ENCODE results near the gene SARNP.
"Not testable (repeated sequence)": the region's sequence is repeated elsewhere in the genome, so short reads cannot be mapped to it uniquely, and the experiment has no call there.

SARNP gene

GRCh38 chr12:55845361-55845760, 27.8 kb upstream of the SARNP start:
- H3K27ac Mint-ChIP-seq: no peak overlapping the region
- H3K36me3 Mint-ChIP-seq (ENCODE audit: low read depth): no peaks in the 10 kb centered on the region
- no peak overlapping the region for H3K4me3 Mint-ChIP-seq
- peaks cover 5% of the 10 kb centered on the region for H3K4me1 Mint-ChIP-seq (ENCODE audit: low read depth)
- peaks cover 10% of the 10 kb centered on the region for H3K27me3 Mint-ChIP-seq (ENCODE audit: low read depth)
- H3K9me3 Mint-ChIP-seq: no peaks in the 10 kb centered on the region

- no peak overlapping the region for H3K4me3 Mint-ChIP-seq
- H3K4me1 Mint-ChIP-seq (ENCODE audit: low read depth): peaks cover 5% of the 10 kb centered on the region
- no peaks in the 10 kb centered on the region for H3K36me3 Mint-ChIP-seq (ENCODE audit: low read depth)
- peaks cover 8% of the 10 kb centered on the region for H3K27me3 Mint-ChIP-seq (ENCODE audit: low read depth)
- no peaks in the 10 kb centered on the region for H3K9me3 Mint-ChIP-seq
- H3K27ac Mint-ChIP-seq: no peak overlapping the region
Measured at GRCh38 chr12:55844961-55845360, 27.4 kb upstream of the SARNP start.

- peaks cover 4% of the 10 kb centered on the region for H3K4me1 Mint-ChIP-seq (ENCODE audit: low read depth)
- H3K9me3 Mint-ChIP-seq: no peaks in the 10 kb centered on the region
- no peak overlapping the region for H3K4me3 Mint-ChIP-seq
- H3K27ac Mint-ChIP-seq: no peak overlapping the region
- peaks cover 3% of the 10 kb centered on the region for H3K27me3 Mint-ChIP-seq (ENCODE audit: low read depth)
- H3K36me3 Mint-ChIP-seq (ENCODE audit: low read depth): no peaks in the 10 kb centered on the region
Measured at GRCh38 chr12:55843431-55843830, 25.9 kb upstream of the SARNP start.

DNA sequence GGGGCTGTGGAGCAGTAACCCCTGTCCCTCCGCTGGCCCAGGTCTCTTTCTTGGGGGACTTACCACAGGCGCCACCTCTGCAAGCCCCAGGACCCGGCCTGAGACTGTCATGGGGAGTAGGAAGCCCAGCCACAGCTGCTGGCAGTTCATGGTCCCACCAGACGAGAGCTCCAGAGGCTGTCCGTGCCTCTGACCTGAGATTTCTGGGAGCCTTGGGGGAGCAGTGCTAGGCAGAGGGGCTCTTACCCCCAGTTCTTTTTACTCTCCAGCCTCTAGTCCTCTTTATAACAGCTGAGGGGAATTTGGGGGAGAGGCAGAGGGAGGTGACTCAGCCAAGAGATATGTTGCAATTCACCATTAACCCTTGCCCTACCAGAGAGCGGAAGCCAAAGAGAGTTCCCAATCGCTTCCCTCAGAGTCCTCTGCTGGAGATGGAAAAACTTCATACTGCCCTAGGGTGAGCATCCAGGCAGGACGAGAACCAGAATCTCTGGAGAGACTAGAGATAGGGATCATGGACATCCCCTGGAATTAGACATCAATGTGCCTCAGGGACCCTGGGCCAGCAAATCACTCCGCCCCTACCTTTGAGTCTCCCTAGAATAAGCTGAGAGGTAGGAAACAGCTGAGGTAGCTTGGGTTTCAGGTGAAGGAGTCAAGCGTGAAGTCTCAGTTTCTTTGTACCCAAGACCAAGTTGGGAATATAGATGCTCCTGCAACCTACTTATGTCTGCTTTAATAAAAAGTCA, 25.3 kb upstream of the SARNP start, which contains the start of gene MMP19:
Gene MMP19, minus strand, starts transcription at position 256 of the 749 bp plus-strand sequence. Its CDS starts 106 bp downstream, at position 150.
- H3K9me3 Mint-ChIP-seq: no peaks in the 10 kb centered on the region
- H3K4me1 Mint-ChIP-seq (ENCODE audit: low read depth): peaks cover 4% of the 10 kb centered on the region
- no peak within 1 kb of the TSS for H3K4me3 Mint-ChIP-seq
- peaks cover 3% of the 10 kb centered on the region for H3K27me3 Mint-ChIP-seq (ENCODE audit: low read depth)
- H3K36me3 Mint-ChIP-seq (ENCODE audit: low read depth): no peaks in the 10 kb centered on the region
- H3K27ac Mint-ChIP-seq: no peak within 1 kb of the TSS

DNA sequence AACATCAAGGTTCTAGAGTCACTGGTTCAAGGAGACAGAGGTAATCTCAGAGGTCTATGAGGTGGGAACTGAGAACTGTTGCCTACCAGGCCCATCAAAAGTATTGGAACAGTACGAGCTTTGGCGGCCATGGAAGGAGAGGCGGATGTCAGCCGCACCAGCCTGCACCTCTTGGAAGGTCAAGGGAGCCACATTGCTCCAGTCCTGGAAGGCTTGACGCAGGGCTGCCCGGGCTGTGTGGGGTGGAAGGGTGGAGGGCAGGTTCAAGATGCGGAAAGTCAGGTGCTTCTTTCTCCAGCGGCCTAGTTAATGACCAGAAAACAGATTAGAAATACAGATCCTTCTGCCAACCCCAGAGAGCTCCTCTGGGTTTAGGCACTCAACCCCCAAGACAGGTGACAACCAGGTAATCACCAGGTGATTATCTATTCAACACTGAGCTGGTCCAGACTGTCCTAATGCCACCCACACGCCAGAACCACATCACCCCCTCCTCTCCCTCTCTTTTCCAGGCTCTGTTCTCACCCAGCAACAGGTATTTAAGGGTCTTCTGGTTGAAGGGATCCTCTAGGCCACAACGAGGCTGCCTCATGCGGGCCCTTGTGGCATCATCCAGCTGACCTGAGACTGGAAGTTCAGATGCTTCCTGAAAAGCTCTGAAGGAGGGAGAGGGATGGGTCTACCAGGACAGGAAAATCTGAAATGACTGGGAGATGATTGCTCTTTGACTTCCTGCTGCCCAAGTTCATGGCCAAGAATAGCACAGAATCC, 23.2 kb upstream of the SARNP start:
- no peaks in the 10 kb centered on the region for H3K9me3 Mint-ChIP-seq
- no peaks in the 10 kb centered on the region for H3K36me3 Mint-ChIP-seq (ENCODE audit: low read depth)
- peaks cover 3% of the 10 kb centered on the region for H3K27me3 Mint-ChIP-seq (ENCODE audit: low read depth)
- H3K27ac Mint-ChIP-seq: no peak overlapping the region
- H3K4me1 Mint-ChIP-seq (ENCODE audit: low read depth): no peaks in the 10 kb centered on the region
- H3K4me3 Mint-ChIP-seq: no peak overlapping the region

DNA sequence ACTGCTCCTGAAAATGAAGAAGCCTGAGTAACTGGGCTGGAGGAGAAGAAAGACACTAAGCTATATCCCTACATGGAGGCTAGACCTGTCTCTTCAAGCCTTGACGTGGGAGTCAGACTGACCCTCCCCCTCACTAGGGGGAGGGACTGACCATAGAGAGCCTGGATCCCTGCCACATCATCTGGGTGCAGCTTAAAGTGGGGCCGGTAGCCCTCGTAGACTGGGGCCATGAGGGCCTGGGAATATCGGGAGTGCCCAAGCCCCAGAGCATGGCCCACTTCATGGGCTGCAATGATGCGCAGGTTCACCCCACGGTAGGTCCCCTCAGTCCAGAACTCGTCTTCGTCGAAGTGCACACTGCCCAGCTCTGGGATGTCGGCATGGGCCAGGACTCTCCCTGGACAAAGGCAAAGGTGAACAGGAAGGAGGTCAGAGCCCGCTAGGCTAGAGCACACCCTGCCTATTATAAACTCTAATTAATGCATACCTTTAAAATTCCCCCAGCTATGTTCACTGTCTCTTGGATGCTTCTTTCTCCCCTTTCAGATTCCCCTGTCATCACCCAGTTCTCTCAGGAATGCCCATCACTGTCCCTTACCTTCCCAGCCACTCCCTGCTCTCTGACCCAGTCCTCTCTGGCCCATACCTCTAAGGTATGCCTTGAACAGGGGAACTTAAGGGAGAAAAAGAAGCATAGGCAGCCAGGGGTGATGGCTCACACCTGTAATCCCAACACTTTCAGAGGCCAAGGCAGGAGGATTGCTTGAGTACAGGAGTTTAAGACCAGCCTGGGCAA, 22.0 kb upstream of the SARNP start:
- no peaks in the 10 kb centered on the region for H3K36me3 Mint-ChIP-seq (ENCODE audit: low read depth)
- H3K4me1 Mint-ChIP-seq (ENCODE audit: low read depth): no peaks in the 10 kb centered on the region
- H3K9me3 Mint-ChIP-seq: no peaks in the 10 kb centered on the region
- H3K4me3 Mint-ChIP-seq: no peak overlapping the region
- no peak overlapping the region for H3K27ac Mint-ChIP-seq
- H3K27me3 Mint-ChIP-seq (ENCODE audit: low read depth): peaks cover 3% of the 10 kb centered on the region

GRCh38 chr12:55838361-55838760, 20.8 kb upstream of the SARNP start:
- H3K9me3 Mint-ChIP-seq: no peaks in the 10 kb centered on the region
- peaks cover 3% of the 10 kb centered on the region for H3K4me1 Mint-ChIP-seq (ENCODE audit: low read depth)
- H3K27ac Mint-ChIP-seq: no peak overlapping the region
- peaks cover 3% of the 10 kb centered on the region for H3K27me3 Mint-ChIP-seq (ENCODE audit: low read depth)
- no peak overlapping the region for H3K4me3 Mint-ChIP-seq
- H3K36me3 Mint-ChIP-seq (ENCODE audit: low read depth): peaks cover 2% of the 10 kb centered on the region

DNA sequence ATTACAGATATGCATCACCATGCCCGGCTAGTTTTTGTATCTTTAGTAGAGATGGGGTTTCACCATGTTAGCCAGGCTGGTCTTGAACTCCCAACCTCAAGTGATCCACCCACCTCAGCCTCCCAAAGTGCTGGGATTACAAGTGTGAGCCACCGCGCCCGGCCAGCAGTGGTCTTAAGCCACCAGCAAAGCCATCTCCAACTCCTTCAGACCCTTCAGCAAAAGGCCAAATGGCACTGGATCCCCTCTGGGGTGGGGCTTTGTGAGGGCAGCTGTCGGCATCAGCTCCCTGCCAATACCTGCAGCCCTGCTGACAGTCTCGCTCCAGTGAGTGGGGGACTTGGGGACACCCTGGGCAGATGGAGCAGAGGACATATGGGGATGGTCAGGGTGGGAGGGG, 16.9 kb upstream of the SARNP start:
- not testable (repeated sequence) for H3K36me3 Mint-ChIP-seq (ENCODE audit: low read depth); H3K27ac Mint-ChIP-seq; H3K9me3 Mint-ChIP-seq; H3K27me3 Mint-ChIP-seq (ENCODE audit: low read depth); H3K4me3 Mint-ChIP-seq
- peaks cover 15% of the 10 kb centered on the region for H3K4me1 Mint-ChIP-seq (ENCODE audit: low read depth)

GRCh38 chr12:55833056-55833455, 15.5 kb upstream of the SARNP start:
- Mint-ChIP-seq H3K27ac (peak overlapping the region; percentile 71), H3K4me3 (peak overlapping the region; percentile 25), H3K4me1 (ENCODE audit: low read depth) (peaks cover 18% of the 10 kb centered on the region), H3K36me3 (ENCODE audit: low read depth) (peaks cover 7% of the 10 kb centered on the region), H3K9me3 (no peaks in the 10 kb centered on the region), H3K27me3 (ENCODE audit: low read depth) (no peaks in the 10 kb centered on the region)

DNA sequence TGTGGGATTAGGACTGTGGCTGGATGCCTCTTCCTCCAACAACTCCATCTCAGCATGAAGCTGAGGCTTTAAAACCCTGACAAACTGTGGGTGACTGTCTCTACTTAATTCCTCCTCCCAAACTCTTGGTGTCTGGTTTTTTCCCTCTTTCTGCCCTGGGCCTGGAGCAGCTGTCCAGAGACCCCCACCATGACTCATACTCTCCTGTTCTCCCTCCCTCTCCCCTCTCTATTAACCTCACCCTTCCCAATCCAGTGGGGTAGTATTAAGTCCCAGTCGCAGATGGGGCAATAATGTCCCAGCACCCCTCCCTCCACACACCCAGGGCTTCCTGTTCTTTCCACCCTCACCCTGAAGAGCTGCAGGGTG, 13.9 kb upstream of the SARNP start:
- no peaks in the 10 kb centered on the region for H3K9me3 Mint-ChIP-seq
- peak overlapping the region; percentile 99 for H3K4me3 Mint-ChIP-seq
- H3K27me3 Mint-ChIP-seq (ENCODE audit: low read depth): no peaks in the 10 kb centered on the region
- peak overlapping the region; percentile 58 for H3K27ac Mint-ChIP-seq
- peaks cover 28% of the 10 kb centered on the region for H3K4me1 Mint-ChIP-seq (ENCODE audit: low read depth)
- H3K36me3 Mint-ChIP-seq (ENCODE audit: low read depth): peaks cover 17% of the 10 kb centered on the region

DNA sequence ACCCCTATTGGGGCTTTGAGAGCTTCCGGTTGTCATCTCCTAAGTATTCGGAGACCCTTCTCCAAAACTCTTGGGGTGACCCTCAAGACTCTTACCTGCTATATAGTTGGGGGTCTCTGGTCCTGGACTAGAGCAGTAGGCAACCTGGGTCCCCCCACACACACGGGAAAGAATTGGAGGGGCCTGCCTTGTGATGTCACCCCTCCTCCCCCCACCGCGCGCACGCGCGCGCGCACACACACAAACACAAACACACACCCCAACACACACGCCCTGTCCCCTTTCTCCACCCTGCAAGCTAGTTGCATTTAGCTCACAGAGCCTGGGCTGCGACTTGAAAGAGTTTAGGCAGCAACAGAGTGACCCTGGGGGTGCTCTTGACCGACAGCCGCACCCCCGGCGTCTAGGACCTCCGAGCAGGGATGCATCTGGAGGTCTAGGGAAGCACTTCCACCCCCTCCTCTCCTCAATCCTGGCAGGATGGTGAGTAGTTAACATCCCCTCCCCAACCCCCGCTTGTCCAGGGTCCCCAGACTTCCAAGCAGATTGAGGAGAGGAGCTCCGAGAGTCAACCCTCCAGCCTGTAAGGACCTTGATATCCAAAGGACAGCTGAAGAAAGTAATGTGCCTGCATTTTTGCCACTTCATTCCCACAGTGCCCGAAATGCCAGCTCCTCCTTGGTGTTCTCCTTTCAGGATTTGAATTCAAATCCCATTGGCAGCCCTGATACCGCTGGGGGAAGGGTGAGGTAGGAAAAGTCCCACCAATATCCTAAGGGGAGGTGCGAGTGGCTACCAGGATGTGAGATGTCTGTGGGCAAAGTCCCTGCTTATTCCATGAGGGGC, 13.3 kb upstream of the SARNP start:
- H3K27me3 Mint-ChIP-seq (ENCODE audit: low read depth): no peaks in the 10 kb centered on the region
- peaks cover 19% of the 10 kb centered on the region for H3K36me3 Mint-ChIP-seq (ENCODE audit: low read depth)
- peak overlapping the region; percentile 99 for H3K4me3 Mint-ChIP-seq
- peaks cover 32% of the 10 kb centered on the region for H3K4me1 Mint-ChIP-seq (ENCODE audit: low read depth)
- H3K27ac Mint-ChIP-seq: peak overlapping the region; percentile 97
- no peaks in the 10 kb centered on the region for H3K9me3 Mint-ChIP-seq

DNA sequence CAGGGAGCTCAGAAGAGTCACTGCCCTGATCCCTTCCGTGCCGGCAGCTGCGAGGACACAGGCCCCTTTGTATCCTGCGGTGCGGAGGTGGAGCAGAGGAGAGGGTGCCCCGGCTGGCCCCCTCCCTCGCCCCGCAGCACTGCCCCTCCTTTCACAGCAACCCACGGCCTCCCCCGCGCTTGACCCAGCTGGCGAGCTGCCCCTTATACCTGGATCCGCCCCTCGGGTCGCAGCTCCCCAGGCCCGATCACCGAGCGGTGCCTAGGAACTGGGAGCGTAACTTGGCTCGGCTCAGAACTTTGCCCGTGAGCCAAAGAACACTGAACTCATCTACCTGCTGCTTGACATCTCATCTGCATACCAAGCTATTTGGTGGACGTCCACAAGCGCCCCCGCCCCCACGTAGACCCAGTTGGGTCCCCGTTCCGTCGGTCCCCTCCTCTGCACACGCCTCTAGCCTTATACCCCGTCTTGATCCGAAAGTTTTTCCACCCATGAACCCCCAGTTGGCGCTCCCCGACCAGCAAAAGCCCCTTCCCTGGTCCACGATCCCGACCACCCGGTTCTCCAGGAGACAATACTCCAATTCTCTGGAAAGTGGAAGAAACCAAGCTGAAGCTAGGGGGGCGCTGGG, 12.6 kb upstream of the SARNP start:
- Mint-ChIP-seq H3K27ac (peak overlapping the region; percentile 97), H3K9me3 (no peaks in the 10 kb centered on the region), H3K4me1 (ENCODE audit: low read depth) (peaks cover 37% of the 10 kb centered on the region), H3K27me3 (ENCODE audit: low read depth) (no peaks in the 10 kb centered on the region), H3K36me3 (ENCODE audit: low read depth) (peaks cover 21% of the 10 kb centered on the region), H3K4me3 (peak overlapping the region; percentile 99)

DNA sequence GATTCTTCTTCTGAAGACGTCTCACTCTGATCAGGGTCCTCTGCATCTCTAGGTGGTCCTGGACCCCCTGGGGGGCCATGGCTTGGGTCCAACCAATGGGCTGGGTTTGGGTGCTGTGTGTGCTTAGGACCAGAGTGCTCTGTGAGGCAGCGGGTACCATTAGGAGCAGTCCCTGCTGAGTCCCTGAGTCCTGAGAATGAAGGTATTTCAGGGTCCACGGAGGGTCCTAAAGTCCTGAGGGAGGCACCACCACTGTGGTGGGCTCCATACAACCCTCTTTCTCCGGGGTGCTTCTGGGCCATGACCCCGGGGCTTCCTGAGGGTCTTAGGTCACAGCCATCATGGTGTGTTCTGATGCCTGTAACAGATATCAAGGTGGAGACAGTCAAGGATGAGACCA, 10.8 kb upstream of the SARNP start:
- Mint-ChIP-seq H3K9me3 (no peaks in the 10 kb centered on the region), H3K4me3 (peak overlapping the region; percentile 99), H3K4me1 (ENCODE audit: low read depth) (peaks cover 41% of the 10 kb centered on the region), H3K36me3 (ENCODE audit: low read depth) (peaks cover 23% of the 10 kb centered on the region), H3K27me3 (ENCODE audit: low read depth) (no peaks in the 10 kb centered on the region), H3K27ac (peak overlapping the region; percentile 65)
